HG03159 (cell line): ENCODE data around the gene ANKRD9.

ENCODE experiments used
- ATAC-seq: cut with Tn5 transposase; IDR thresholded peaks from one replicate; pipeline ENCODE4 v1.9.1; 2021; ENCODE audit warnings: mild to moderate bottlenecking, moderate library complexity; ENCODE audit not compliant: unreplicated experiment

ANKRD9 gene

DNA sequence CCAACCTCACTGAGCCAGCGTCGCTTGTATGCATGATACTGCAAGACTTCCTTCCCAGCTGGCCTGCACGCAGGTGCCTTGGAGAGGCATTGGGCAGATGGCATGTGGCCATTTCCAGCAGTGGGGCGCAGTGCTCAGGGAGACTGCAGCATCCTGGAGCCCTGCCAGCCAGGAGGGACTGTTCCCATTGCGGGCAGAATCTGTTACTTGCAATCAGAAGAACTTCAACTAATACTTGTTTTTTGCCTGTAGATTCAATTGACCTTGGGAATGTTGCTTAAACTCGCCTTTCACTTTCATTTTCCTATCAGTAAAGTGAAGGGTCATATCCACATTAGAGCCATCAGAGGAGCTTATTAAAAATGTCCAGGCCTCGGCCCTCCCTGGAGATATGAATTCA lies 29.8 kb downstream of the ANKRD9 start:
- no peak for ATAC-seq

DNA sequence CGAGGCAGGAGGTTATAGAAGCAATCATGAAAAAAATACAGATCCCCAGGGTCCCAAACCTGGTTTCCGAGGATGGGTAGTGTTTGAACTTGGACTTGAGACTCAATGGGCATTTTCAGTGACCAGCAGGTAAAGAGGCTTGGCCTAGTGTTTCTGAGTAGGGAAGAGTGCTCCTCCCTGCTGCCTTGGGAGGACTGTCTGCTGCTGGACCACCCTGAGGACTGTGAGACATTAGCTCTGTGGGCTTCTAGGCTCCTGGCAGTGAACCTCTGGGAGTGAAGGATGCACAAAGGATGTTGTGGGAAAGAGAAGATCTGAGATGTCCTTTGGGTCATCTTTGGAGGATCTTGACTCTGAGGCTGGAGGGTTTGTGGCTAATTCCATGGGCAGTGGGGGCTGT lies 30.5 kb downstream of the ANKRD9 start:
- no peak for ATAC-seq

DNA sequence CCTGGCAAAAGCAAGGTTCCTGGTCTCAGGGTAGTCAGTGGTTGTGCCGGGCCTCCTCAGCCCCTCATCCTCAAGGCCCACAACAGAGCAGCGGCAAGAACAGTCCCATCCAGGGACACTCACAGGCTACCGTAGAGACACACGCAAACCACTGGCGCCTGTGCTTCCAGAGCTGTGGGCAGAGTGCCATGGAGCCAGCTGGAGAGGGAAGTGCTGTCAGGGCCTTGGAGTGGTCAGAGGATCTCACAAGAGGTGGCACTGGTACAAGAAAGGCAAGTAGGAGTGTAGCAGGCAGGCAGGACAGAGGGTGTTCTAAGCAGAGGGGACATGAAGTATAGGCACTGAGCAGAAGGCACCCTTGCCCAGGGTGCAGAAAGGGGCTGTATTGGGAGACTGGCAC lies 34.6 kb downstream of the ANKRD9 start:
- ATAC-seq: no peak

DNA sequence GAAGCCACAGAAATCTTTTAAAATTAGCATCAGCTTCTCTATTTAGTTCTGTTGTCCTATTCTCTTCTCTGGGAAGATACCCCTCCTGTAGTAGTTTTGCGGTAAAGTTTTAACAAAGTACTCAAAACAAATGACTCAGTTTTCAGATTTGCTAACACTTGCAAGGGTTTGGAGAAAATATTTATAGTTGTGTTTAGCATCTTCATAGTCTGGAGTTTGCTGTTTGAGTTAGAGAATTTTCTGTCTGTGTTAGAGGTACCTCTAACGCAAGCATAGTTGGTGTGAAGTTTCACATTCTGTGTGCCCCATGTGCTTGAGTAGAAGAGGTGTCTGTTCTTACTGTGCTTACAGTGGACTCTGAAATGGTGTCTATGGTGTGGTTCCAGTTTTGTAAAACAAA lies 36.0 kb downstream of the ANKRD9 start:
- ATAC-seq: no peak

DNA sequence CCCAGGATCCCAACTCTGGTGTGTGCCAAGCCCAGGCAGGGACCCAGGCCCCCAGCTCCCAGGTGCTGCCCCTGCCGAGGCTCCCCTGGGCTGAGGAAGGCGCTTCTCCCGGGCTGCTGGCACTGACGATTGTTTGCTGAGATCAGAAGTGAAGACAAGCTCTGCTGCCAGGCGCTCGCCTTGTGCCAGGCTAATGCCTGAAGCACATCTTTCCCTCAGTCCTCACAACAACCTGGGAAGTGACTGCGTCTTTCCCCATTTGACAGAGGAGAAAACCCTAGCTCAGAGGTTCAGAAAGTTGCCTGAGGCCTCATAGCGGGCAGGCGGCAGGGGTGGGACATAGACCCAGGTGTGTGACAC lies 36.8 kb downstream of the ANKRD9 start:
- ATAC-seq: no peak

DNA sequence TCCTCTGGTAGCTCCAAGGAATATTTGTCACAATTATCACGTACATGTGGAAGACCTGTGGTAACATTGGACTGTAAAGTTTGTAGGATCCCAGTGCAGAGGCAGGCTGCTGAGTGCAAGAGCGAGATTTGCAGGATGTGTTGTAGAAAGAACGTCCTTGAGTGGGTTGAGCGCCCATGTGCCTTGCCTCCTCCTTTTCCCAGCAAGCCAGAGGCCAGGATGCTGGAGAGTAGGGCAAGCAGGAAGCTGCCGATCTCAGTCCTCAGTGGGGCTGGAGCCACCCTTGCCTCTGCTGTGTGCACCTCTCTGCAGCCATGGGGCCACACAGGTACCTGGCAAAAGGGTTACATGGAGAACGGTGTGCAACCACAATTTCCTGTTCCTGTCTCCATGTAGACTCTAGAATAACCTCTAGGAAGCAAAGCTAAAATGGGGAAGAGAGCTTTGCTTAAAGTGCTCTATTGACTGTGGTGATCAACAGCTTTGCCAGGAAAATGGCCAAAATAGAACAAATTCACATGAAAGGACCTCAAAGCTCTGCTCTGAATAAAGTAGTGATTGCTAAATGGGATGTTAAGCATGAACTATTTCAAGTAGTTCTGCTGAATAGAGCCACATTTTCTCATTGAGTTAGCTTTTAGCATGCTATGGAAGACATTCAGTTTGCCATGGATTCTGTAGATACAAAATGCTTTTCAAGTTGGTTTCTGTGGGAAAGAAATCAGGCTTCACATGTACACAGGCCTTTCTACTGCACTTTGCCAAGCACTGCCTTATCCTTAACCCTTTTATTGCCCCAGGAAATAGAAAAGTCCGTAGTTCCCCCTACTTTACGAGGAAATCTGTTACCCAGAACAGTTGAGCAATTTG lies 37.4 kb downstream of the ANKRD9 start:
- no peak for ATAC-seq

DNA sequence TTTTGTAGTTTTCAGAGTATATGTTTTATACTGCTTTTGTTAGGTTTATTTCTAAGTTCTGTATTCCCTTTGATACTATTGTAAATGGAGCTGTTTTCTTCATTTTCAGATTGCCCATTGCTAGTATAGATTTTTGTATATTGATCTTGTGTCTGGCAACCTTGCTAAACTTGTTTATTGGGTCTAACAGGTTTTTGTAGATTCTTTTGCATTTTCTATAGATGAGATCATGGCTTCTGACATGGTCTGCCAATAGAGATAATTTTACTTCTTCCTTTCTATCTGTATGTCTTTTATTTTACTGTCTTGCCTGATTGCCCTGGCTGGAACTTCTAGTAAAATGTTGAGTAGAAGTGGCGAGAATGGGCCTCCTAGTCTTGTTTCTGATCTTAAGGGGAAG lies 40.3 kb downstream of the ANKRD9 start:
- no peak for ATAC-seq

DNA sequence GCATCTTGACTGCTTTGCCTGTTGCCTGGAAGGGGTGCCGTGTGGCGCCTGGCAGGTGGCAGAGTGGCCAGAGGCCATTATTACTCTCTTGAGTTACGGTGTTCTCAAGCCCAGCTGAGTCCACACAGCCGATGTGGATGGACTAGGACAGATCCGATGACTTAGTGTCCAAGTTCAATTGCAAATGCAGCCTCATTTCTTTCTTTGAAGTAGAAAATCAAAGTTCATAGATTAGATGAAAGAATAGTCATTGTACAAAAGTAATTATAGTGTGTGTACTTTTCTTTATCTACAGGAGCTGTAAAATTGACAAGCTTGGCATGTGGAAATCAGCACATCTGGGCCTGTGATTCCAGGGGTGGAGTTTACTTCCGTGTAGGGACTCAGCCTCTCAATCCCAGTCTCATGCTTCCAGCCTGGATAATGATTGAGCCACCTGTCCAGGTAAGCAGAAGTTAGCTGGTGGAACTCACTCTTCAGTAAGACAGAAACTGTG lies 44.7 kb downstream of the ANKRD9 start:
- no peak for ATAC-seq

DNA sequence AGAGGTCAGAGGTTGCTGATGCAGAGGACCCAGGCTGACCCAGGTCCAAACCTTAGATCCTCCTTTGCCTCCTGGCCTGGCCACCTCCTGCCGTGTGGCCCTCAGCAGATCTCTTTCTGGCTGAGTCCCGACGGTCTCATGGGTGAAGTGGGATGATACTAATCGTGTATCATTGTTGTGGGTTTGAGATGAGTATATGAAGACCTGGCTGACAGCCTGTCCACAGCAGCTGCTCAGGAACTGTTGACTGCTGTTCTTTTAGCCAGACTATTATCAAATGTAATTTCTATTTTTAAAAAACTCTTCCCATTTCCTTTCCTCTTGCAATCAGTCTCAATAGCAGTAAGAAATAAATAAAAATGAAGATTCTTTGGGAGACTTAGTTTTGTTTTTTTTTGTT lies 45.6 kb downstream of the ANKRD9 start:
- ATAC-seq: no peak

DNA sequence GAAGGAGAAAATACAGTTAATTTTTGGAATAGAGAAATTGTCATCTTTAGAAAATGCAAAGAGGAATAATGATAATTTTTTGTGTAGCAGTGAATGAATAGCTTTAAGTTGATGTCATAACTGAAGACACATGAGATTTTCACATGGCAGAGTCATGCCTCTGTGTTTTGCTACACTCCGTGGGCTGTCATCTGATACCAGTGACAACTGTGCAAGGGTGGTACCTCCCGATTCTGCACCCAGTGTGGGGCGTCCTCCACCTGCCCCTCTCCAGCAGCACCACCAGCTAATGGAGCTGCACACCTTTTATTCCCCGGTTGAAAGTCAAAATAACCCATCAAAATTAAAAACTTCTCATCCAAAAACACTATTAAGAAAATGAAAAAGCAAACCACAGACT lies 47.2 kb downstream of the ANKRD9 start:
- no peak for ATAC-seq

DNA sequence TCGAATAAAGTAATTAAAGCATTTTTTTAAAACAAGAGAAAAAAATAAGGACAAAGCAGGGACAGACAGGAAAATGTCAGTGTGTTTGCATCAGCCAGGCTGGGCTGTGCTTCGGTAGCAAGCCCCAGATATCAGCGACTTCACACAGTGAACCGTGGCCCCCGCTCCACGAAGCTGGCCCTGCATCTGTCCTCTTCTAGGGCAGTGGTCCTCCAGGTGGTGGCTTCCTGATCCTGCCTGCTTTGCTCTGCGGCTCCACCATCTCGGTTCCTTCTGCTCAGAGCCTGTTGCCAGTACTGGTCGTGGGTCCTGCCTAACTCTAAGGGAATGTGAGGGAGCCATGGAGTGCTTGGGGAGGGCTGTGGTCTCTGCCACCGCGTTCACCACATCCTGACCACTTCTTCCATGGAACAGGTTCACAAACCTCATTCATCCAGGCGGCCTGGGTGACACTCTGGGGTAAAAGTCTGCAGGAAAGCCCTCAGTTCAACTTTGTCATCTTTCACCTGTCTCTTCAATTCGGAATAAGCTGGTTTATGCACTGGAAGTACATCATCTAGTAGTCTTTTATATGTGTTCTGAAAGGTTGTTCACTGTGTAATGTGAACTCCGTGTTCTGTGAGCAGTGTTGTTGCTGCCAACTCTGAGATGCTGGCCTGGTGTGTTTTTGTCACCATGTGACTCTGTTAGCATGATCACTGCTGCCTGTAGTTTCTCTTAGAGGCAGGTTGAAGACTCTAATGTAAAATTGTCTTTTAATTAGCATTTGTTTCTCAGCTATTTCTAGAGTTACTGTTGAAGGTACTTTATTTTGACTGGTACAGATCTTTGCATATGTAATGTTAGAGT lies 47.9 kb downstream of the ANKRD9 start:
- ATAC-seq: no peak

DNA sequence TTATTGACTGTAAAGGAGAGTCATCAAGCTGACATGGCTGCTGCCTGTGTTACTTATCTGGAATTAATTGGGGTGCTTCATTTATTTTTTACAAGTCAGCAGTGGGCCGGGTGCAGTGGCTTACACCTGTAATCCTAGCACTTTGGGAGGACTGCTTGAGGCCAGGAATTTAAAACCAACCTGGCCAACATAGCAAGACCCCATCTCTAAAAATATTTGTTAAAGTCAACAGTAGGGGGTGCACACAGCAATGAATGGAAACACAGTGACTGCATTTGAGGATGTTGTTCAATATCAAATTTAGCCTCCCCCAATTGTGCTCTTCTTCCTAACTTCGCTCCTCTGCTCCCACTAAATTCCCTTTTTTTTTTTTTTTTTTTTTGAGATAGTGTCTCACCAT lies 52.1 kb downstream of the ANKRD9 start:
- ATAC-seq: no peak

DNA sequence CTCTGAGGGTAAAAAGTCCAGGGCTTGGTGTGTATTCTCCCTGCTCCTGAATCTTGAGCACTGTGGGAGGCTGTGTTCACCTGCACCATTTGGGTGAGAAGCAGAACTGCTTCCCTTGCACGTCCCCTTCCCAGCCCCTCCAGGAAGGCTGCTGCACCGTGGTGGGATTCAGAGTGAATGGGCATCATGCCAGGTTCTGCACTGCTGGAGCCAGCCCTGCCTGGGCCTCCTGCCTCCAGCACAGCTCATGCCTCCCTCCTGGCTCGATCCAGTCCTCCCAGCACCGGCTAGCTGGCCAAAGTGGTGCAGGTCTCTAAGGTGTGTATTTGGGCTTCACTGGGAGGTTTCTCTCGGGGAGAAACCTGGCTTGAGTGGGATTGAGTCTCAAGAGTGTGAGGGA lies 54.9 kb downstream of the ANKRD9 start:
- no peak for ATAC-seq

DNA sequence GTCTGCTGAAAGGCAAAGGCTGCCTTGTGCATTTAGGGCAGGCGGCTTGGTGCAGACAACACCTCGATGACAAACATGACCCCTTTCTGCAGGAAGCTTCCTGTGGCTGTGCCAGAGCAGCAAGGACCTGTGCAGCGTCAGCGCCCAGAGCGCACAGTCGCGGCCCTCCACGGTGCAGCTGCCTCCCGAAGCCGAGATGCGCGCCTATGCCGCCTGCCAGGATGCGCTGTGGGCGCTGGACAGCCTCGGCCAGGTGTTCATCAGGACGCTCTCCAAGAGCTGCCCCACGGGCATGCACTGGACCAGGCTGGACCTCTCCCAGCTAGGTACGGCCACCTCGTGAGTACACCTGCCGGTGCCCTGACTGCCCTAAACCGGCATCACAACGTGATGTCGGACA lies 57.3 kb downstream of the ANKRD9 start:
- ATAC-seq: no peak
